NCI-H146 treated with DMSO at 0.1 percent for 48 hours (cell line): Measurements from ENCODE around the gene IKBKE.
"Not testable (repeated sequence)": the region's sequence is repeated elsewhere in the genome, so short reads cannot be mapped to it uniquely, and the experiment has no call there.

Source experiments
- DNase-seq: peaks from one replicate; lab custom pipeline; 2025; ENCODE audit not compliant: unreplicated experiment; lab: John Stamatoyannopoulos, UW

IKBKE gene

DNA sequence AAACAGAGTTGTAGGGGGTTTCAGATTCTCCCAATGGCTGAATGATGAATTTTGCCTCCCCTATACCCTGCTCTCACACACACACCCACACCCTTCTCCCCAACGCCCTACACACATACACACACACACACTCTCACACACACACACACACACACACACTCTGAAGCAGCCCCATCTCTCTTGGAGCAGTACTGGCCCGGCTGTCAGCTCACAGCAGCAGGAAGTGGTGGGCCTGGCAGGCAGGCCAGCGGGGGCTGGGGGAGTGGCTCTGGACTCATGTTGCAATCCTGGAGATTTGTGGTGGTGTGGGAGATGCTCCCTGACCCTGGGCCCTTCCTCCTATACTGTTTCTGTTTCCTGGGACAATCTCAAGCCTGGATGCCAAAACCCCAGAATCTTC, 2.2 kb downstream of the IKBKE start:
- DNase-seq: no peak

DNA sequence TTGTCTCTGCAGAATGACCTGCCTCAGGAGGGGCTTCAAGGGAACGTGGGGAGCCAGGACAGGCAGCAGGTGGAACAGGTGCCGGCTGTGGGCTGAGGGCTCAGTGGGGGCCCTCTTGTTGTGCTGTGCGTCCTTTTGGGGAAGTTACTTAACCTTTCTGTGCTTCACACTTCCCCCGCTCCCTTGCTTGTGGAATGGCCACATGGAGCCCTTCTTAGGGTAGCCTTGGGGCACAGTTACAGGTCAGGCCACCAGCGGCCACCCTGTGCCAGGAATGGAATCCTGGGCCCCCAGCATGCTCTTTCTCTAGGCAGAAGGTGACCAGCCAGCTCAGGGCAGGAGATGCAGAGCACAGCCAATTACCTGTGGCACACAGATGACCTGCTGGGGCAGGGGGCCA, 2.6 kb downstream of the IKBKE start:
- no peak for DNase-seq

DNA sequence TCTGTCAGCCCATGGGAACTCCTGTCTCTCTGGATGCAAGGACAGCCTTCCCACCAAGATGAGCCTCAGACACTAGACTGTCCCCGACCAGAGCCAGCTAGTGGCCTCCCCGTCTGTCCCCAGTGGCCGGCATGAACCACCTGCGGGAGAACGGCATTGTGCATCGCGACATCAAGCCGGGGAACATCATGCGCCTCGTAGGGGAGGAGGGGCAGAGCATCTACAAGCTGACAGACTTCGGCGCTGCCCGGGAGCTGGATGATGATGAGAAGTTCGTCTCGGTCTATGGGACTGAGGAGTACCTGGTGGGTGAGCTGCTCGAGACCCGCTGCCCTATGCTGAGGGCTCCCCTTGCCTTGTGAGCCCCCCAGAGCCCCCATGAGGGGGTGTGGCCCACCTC, 5.8 kb downstream of the IKBKE start:
- no peak for DNase-seq

DNA sequence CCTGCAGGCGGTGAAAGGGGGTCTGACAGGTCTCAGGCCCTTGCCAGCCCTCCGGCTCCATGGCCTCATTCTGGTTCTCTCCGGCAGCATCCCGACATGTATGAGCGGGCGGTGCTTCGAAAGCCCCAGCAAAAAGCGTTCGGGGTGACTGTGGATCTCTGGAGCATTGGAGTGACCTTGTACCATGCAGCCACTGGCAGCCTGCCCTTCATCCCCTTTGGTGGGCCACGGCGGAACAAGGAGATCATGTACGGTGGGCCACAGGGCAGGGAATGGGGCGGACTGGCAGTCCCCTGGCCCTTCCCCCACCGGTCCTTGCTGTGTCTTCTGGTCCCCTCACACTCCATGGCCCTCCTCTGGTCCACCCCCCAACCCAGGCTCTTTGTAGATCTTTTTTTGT, 6.3 kb downstream of the IKBKE start:
- no peak for DNase-seq

DNA sequence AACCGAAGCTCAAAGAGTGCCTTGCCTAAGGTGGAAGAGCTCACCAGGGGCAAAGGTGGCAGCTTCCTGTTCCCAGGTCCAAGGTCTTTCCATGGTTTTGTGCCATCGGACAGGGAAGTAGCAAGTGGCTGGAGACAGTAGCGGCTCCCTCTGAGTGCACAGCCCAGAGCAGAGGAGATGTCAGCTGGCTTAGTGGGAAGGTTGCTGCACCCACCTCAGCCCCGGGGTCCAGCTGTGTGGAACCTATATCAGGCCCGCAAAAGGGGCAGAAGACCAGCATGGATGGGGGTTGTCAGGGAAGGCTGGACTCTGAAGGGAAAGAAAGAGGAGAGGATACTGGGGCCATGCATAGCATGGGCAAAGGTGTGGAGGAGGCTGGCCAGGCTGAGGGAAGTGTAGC, 6.8 kb downstream of the IKBKE start:
- DNase-seq: no peak

DNA sequence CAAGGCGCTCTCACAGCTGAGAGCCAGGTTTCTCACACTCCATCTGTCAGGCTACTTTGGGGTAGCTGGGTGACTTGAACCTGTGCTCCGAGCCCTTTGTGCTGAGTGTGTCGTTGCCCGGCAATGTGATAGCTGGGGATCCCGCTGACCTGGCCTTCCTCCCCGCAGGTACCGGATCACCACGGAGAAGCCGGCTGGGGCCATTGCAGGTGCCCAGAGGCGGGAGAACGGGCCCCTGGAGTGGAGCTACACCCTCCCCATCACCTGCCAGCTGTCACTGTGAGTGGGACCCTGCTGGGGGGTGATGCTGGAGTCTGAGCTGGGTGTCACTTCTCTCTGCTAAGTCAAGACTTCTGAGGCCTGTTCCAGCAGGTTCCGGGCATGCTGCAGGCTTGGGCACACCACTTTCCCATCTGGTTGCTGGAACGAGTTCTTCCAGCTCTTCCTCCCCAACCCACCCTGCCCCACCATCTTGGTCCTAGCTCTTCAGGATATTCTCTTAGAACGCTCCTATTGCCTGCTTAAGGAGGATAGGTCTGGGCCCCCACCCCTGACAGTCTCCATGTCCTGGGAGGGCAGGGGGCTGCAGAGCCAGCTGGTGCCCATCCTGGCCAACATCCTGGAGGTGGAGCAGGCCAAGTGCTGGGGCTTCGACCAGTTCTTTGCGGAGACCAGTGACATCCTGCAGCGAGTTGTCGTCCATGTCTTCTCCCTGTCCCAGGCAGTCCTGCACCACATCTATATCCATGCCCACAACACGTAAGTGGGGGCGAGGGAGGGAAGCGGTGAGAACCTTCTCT, 7.5 kb downstream of the IKBKE start:
- no peak for DNase-seq

DNA sequence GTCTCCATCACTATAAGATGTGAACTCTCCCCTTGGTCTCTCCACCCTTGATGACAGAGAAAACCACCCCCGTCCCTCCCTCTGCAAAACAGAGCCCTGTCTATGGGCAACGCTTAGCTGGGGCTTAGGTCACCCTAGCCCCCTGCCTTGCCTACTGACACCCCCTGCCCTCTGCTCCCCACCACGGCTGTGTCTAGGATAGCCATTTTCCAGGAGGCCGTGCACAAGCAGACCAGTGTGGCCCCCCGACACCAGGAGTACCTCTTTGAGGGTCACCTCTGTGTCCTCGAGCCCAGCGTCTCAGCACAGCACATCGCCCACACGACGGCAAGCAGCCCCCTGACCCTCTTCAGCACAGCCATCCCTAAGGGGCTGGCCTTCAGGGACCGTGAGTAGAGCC, 8.5 kb downstream of the IKBKE start:
- no peak for DNase-seq

DNA sequence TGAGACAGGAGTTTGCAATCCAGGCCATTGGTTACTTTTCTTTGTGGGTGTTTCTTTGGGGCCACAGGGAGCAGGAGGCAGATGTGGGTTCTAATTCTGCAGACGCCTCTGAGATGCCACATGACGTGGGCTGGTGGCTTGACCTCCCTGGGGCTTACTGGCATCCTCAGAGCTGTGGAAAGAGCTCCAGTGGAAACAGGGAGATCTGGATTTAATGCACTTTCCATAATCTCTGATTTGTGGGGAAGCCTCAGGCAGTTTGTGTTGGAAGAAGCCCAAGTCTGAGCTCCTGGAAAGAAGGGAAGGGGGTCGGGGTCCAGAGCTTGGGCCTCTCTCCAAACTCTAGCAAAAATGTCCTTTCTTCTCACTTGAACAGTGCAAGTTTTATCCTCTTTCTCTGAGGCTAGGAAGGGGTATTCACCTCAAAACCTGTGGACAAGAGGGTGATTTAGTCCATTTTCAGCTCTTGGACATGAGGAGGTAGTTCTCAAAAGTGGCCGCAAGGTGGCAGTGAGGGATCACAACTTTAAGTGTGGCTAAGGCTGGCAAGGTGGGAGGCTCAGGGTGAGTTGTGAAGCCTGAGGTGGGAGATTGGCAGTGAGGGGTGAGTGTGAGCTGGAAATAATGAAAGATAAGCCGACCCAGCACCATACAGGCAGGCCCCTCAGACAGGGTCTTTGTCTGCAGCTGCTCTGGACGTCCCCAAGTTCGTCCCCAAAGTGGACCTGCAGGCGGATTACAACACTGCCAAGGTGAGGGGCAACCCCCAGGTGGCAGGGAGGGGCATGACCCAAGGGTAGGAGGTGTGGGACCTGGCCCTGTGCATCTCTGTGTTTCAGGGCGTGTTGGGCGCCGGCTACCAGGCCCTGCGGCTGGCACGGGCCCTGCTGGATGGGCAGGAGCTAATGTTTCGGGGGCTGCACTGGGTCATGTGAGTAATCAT, 9.2 kb downstream of the IKBKE start:
- DNase-seq: peak; percentile 8

DNA sequence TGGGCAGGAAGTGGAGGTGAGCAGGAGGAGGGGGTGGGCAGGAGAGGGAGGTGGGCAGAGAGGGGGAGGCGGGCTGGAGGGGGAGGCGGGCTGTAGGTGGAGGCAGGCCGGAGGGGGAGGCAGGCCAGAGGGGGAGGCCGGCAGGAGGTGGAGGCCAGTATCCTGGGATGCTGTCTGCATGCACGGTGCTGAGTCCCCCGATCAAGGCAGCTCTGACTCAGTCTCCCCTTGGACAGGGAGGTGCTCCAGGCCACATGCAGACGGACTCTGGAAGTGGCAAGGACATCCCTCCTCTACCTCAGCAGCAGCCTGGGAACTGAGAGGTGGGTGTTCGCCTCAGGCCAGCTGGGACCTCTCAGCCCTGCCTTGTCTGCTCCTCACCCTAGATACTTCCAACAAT, 9.9 kb downstream of the IKBKE start:
- DNase-seq: no peak

DNA sequence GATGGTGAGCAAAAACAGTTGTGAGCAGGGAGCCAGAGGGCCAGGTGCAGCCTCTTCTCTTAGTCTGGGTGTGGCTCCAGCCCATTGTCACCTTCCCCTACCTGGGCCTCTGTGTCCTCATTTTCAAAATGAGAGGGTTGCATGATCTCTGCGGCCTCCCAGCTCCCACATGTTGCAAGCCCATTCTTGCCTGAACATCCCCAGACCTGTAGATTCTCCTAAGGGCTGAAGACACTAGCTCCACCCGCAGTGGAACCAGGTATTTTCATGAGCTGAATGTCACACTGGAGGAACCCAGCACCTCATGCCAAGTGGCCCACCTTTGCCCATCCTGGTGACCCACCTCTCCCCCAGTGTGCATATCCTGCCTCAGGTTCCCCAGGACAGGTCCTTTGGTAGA, 12.3 kb downstream of the IKBKE start:
- DNase-seq: peak; percentile 9

DNA sequence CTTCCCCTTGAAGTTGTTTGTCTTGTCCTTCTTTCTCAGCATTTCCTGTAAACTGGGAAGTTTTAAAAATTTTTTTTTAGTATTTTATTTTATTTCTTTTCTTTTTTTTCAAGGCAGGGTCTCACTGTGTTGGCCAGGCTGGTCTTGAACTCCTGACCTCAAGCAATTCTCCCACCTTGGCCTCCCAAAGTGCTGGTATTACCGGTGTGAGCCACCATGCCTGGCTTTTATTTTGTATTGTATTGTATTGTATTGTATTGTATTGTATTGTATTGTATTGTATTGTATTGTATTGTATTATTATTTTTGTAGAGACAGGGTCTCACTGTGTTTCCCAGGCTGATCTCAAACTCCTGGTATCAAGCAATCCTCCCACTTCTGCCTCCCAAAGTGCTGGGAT, 13.6 kb downstream of the IKBKE start:
- DNase-seq: not testable (repeated sequence)

DNA sequence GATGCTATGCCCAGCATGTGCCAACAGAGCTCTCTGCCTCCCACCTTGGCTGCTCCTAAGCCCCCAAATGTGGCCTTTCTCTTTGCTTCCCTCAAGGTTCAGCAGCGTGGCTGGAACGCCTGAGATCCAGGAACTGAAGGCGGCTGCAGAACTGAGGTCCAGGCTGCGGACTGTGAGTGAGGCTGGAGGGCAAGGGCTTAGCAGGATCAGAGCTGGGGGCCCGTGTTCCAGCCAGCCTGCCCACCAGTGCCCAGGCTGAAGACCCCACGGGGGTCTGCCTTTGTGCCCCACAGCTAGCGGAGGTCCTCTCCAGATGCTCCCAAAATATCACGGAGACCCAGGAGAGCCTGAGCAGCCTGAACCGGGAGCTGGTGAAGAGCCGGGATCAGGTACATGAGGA, 14.6 kb downstream of the IKBKE start:
- no peak for DNase-seq

DNA sequence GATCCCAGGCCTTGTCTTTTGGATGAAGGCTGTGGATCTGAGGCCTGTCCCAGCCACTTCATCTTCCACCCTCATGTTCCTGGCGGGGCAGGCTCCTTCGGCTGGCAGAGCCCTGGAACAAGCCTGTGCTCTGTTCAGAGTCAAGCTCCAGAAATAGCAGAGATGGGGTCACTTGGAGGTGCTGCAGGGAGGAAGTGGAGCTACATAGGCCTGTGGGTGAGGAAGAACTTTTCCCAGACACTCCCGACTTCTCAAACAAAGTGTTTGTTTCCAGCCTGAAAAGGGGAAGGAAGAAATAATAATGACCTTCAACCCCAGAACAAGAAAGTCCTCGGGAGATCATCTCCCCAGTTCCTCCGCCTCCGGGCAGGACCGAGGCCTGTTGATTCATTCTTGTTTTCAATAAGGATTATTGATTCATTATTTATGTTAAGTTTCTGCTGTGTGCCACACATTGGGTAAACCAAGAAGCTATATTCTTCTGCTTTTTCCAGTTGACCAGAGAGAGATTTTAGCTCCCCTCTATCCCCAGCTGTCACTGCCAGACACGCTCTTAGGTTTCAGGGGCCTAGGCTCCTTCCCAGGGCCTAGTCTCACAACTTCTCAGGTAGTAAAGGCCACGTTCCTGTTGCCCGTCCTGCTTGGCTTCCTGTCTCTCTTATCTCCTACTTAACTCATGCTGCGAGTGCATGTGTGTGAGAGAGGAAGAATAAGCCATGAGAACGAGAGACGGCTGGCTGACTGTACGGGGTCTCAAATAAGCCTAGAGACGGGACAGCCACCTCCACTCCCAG, 16.9 kb downstream of the IKBKE start:
- no peak for DNase-seq

DNA sequence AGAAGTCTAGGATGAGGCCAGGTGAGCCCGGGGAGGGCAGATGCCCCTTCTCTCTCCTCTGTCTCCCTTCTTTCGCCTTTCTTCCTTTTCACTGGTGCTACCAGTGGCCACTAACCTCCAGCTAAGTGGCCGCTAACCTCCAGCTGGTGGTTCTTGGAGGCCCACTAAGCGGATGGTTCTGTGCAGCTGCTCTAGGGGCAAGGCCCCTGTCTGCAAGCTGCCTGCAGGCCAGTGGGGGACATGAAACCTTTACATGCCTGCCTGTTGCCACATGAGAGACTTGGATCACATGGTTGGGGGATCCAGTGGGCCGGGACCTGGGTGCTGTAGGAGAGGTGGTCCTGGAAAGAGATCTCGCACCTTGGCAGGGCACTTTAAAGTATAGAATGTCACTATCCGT, 17.7 kb downstream of the IKBKE start:
- DNase-seq: no peak

DNA sequence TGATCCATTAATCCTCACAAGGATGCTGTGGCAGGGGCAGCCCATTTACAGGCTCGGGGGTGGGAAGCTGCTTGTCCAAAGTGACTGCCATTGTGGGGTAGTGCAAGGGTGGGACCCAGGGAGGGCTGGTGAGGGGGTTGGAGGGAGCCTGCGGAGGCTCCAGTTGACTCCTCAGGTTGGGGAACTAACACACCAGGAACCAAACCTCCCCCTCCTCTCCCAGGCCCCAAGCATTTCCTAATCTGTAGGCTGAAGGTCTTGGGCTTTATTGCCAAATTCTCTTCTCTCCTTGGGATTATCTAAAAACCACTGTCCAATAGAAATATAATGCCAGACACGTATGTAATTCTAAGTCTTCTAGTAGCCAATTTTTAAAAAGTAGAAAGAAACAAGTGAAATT, 18.2 kb downstream of the IKBKE start:
- DNase-seq: no peak

DNA sequence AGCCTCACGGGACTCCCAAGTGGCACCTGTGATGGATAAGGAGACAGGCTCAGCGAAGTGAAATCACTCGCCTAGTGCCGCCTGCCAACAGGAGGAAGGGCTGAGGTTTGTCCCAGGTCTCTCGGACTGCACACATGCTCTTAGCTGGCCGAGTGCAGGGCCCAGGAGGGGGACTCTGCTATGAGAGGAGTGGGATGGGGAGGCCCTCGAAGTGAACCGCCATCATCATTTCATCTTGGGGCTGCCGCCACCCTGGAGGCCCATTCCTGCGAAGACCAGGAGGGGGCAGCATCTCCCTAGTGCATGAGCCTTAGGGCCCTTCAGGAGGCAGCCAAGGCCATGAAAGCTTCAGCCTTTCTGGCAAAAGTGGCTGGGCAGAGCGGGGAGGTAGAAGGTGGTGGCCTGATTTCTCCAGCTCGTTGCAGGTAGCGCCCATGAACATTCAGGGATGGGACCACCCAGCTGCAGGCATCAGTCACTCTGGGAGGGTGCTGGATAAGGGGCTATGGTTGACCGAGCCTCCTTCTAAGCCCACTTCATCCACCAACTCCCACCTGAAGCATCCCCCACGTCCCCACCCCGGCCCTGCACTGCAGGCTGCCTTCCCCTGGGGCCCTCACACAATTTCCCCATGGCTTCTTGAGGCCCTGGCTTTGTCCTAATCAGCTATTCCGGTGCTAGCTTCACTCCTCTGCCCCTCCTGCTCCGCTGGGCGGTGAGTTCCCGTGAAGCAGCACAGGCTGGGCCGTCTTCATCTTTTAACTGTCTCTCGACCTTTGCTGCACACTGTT, 19.9 kb downstream of the IKBKE start:
- DNase-seq: peak; percentile 34

DNA sequence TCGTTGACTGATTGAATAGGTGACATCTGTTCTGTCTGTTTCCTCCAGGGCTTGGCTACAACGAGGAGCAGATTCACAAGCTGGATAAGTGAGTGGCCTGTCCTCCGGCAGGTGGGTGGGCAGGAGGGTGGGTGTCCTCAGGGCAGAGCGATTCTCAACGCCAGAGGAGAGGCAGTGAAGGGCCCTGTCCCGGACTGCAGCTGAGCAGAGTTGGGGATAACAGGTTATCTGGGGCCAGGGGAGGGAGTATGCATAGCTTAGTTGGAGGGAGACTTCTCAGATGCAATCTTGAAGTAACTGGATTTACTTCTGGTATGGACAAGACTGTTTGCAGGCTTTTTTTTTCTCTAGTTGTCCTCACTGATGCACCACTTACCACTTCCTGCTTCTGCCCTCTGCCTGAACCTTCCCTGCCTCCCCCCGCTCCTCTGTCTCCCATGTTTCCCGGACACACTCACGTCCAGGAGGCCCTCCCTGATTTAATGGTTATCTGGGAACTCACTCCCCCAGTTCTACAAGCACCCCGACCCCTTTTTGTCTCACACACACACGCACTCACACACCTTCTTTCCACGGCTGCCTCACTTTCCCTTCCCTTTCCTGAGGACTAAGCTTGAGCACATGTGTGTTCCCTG, 20.6 kb downstream of the IKBKE start:
- DNase-seq: no peak

DNA sequence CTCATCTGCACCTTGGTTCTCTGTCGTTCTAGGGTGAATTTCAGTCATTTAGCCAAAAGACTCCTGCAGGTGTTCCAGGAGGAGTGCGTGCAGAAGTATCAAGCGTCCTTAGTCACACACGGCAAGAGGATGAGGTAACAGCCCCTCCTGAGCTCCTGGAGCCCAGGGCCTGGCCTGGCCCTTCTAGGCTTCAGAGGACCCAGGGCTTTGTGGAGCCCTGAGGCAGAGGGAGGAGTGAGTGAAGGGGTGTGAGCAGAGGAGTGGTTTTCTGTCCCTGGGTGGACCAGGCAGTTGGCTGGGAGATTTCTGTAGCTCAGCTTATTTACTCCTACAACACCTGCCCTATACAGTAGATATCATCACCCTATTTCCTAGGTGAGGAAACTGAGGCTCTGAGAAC, 21.3 kb downstream of the IKBKE start:
- DNase-seq: no peak

DNA sequence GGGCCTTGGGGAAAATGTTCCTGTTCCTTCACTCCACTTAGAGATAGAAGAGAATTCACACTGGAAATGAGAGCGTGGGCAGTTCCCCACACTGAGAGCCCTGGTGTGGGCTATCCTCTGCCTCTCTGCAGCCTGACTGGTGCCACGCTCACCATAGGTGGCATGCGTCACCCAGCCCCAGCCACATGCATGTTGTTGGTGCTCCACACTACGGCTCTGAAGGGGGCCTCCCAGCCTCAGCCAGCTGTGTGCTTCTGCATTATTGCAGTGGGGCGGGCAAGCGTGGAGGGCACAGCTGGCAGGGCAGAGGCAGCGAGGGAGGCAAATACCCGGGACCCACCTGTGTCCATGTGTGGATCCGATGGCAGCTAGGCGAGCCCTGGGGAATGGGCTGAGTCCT, 22.3 kb downstream of the IKBKE start:
- no peak for DNase-seq

DNA sequence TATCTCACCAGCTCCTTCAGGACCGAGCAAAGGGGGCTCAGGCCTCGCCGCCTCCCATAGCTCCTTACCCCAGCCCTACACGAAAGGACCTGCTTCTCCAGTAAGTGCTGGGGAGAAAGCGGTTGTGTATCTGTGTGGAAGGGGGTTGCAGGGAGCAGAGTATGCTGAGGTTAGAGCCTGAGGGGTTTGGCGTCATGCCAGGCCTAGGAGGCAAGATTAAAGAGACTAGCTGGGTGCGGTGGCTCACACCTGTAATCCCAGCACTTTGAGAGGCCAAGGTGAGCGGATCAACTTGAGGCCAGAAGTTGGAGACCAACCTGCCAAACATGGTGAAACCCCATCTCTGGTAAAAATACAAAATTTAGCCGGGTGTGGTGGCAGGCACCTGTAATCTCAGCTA, 23.0 kb downstream of the IKBKE start:
- no peak for DNase-seq
